SK-N-MC (cell line): ENCODE results near the gene SESTD1.

Experiments used
- EZH2 ChIP-seq: fragments of 200-600 bp; sonication (generic); IDR thresholded peaks from one replicate; pipeline ENCODE4 v1.6.1; 2017; ENCODE audit warnings: antibody characterized with exemption
- POLR2AphosphoS5 ChIP-seq: IDR thresholded peaks from 2 replicates; pipeline ENCODE4 v1.6.1; 2012; ENCODE audit warnings: mild to moderate bottlenecking, low read depth, low read length, borderline replicate concordance

- TF ChIP-seq POLR2AphosphoS5 (no peak; the same call in 1 of the 2 replicates), EZH2 (no peak)
Observed at GRCh38 chr2:179298666-179299065, 34.0 kb upstream of the SESTD1 start.
